GM12801 (cell line): ENCODE data around the gene SUSD1.

Experiments used
- TF ChIP-seq, protein P1 (sequence below): IDR thresholded peaks from one replicate; pipeline ENCODE4 v1.5.1; 2011; ENCODE audit warnings: control low read depth; ENCODE audit not compliant: insufficient read length; ENCODE audit errors: extremely low read depth

Gene SUSD1

DNA sequence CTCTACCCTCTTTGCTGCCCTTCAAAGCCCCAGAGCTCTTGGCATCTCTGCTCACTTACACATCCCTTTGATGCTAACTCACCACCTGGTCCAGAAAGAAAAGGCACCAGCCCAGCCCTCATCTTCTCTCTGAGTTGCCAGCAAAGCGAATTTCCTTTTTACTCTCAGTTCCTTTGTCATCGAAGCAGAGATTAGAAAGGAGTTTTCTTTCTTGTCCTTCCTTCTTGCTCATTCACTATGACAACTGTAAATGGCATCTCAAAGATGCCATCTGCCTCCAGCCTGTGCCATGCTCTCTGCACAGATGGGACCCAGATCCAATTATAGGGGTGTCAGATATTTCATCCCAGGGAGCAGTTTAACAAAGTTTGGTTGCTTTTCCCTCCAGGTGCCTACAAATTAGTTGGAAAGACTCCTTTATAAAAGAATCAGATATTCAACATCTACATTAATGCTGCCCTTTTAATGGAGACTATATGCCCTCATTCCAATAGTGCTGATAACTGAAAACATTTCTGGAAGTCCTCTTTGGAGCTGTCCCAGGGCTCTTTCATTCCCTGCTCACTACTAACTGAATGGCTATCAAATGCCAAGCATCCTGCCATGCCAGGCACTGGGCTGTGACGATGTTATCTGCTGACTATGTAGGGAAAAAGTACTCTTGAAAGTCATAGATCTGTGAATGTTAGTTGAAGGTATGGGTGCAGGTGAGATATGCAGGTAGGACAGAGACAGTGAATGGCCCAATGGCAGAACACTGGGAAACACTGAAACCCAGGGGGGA lies 58.9 kb downstream of the SUSD1 start:
- TF ChIP-seq, protein P1, sequence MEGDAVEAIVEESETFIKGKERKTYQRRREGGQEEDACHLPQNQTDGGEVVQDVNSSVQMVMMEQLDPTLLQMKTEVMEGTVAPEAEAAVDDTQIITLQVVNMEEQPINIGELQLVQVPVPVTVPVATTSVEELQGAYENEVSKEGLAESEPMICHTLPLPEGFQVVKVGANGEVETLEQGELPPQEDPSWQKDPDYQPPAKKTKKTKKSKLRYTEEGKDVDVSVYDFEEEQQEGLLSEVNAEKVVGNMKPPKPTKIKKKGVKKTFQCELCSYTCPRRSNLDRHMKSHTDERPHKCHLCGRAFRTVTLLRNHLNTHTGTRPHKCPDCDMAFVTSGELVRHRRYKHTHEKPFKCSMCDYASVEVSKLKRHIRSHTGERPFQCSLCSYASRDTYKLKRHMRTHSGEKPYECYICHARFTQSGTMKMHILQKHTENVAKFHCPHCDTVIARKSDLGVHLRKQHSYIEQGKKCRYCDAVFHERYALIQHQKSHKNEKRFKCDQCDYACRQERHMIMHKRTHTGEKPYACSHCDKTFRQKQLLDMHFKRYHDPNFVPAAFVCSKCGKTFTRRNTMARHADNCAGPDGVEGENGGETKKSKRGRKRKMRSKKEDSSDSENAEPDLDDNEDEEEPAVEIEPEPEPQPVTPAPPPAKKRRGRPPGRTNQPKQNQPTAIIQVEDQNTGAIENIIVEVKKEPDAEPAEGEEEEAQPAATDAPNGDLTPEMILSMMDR = no peak

GRCh38 chr9:112115109-112115508 lies 60.0 kb downstream of the SUSD1 start:
- TF ChIP-seq, protein P1 = no peak

- TF ChIP-seq, protein P1 = no peak
These were observed 62.0 kb downstream of the SUSD1 start for GRCh38 chr9:112112941-112113681.

DNA sequence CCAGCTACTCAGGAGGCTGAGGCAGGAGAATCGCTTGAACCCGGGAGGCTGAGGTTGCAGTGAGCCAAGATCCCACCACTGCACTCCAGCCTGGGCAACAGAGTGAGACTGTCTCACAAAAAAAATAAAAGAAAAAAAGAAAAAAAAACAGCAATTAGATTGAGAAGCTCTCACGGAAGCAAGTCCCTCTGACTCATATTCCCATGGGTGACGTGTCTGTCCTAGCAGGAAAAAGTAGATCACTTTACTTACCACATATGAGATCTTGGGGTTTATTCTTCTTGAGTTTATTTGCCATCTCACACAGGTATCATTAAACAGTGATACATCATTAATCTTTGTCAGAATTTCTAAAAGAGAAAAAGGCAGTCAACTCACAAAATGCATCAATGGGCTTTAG lies 62.6 kb downstream of the SUSD1 start:
- TF ChIP-seq, protein P1 = no peak

DNA sequence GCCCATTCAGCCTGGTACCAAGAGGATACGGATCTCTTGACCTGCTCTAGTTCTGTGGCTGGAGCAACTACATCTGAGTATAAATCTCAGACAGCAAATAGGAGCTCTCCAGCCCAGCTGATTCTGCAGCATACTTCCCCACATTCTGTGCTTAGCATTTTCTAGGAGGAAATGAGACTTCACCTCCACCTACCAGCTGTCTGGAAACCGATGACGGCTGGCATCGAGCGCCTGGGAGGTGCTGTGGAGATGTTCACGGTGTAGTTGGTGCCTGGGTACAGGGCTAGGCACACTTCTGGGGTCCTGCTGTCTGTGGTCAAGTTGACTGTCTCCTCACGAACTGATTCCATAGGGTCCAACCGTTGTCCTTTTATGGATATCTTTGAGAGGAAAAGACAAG lies 63.6 kb downstream of the SUSD1 start:
- TF ChIP-seq, protein P1 = no peak

DNA sequence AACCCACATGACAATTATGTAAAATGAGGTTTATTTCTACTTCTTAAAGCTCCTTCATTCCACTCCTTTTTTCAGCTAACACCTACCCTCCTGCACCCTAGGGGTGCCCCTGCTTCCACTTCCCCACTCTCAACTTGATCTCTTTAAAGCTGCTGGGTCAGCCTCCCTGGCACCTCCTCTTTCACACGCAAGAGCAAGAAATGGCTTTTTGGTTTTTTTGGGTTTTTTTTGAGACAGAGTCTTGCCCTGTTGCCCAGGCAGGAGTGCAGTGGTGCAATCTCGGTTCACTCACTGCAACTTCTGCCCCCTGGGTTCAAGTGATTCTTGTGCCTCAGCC lies 64.4 kb downstream of the SUSD1 start:
- TF ChIP-seq, protein P1 = no peak

GRCh38 chr9:112110094-112110776 lies 64.9 kb downstream of the SUSD1 start:
- TF ChIP-seq, protein P1 = no peak
